ENCODE data around the gene SCN2B.

DNA sequence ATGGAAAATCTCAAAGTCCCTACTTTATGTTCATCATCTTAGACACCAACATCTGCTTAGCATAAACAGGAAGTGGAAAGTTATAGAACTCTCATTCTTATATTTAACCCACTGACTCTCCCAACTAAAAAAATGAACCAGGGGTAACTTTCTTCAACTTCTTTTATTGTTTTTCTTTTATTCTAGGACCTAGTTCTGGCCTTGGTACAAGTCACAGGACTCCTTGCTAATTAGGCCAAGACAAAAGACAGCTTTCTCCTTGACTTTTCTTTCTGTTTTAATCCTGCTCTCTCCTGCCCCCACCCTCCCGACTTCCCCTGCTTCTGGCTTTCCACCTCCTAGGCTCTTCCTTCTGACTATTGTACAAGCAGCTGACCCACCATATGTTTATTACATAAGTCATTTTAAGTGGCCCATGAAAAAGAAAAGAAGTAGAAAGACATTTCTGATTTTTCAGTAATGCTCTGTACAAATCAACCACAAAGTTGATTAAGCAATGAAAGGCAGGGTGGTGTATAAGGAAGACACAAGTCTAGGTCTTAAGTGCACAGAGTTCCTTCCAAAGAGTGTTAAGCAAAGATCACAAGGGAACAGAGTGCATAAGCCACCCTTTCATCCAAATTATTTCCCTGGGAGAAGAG lies 30.1 kb upstream of the SCN2B start:
- TF ChIP-seq ELF4 (CRISPR knock-in tag; IDR thresholded peaks at IDR 0.05; ENCODE audit: low read depth) (no peak), ZNF121 (CRISPR knock-in tag; IDR thresholded peaks at IDR 0.05) (no peak), ZNF671 (CRISPR knock-in tag; IDR thresholded peaks at IDR 0.05) (no peak), MAX (CRISPR knock-in tag; IDR thresholded peaks at IDR 0.05) (no peak)
- TF ChIP-seq, protein P1, sequence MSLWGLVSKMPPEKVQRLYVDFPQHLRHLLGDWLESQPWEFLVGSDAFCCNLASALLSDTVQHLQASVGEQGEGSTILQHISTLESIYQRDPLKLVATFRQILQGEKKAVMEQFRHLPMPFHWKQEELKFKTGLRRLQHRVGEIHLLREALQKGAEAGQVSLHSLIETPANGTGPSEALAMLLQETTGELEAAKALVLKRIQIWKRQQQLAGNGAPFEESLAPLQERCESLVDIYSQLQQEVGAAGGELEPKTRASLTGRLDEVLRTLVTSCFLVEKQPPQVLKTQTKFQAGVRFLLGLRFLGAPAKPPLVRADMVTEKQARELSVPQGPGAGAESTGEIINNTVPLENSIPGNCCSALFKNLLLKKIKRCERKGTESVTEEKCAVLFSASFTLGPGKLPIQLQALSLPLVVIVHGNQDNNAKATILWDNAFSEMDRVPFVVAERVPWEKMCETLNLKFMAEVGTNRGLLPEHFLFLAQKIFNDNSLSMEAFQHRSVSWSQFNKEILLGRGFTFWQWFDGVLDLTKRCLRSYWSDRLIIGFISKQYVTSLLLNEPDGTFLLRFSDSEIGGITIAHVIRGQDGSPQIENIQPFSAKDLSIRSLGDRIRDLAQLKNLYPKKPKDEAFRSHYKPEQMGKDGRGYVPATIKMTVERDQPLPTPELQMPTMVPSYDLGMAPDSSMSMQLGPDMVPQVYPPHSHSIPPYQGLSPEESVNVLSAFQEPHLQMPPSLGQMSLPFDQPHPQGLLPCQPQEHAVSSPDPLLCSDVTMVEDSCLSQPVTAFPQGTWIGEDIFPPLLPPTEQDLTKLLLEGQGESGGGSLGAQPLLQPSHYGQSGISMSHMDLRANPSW (CRISPR knock-in tag; conservative IDR thresholded peaks at IDR 0.05; ENCODE audit: low read depth) = no peak
- TF ChIP-seq, protein P2, sequence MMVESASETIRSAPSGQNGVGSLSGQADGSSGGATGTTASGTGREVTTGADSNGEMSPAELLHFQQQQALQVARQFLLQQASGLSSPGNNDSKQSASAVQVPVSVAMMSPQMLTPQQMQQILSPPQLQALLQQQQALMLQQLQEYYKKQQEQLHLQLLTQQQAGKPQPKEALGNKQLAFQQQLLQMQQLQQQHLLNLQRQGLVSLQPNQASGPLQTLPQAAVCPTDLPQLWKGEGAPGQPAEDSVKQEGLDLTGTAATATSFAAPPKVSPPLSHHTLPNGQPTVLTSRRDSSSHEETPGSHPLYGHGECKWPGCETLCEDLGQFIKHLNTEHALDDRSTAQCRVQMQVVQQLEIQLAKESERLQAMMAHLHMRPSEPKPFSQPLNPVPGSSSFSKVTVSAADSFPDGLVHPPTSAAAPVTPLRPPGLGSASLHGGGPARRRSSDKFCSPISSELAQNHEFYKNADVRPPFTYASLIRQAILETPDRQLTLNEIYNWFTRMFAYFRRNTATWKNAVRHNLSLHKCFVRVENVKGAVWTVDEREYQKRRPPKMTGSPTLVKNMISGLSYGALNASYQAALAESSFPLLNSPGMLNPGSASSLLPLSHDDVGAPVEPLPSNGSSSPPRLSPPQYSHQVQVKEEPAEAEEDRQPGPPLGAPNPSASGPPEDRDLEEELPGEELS (CRISPR knock-in tag; IDR thresholded peaks at IDR 0.05) = no peak
- TF ChIP-seq, protein P3, sequence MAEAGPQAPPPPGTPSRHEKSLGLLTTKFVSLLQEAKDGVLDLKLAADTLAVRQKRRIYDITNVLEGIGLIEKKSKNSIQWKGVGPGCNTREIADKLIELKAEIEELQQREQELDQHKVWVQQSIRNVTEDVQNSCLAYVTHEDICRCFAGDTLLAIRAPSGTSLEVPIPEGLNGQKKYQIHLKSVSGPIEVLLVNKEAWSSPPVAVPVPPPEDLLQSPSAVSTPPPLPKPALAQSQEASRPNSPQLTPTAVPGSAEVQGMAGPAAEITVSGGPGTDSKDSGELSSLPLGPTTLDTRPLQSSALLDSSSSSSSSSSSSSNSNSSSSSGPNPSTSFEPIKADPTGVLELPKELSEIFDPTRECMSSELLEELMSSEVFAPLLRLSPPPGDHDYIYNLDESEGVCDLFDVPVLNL (CRISPR knock-in tag; IDR thresholded peaks at IDR 0.05; ENCODE audit: borderline replicate concordance, low read depth) = no peak

Measured in WTC11 (cell line).